ENCODE data around the gene SRD5A2.

SRD5A2 gene

GRCh38 chr2:31524592-31524991 lies 56.1 kb downstream of the SRD5A2 start:
- no peak for TF ChIP-seq CTCF (IDR thresholded peaks at IDR 0.05)
- H3K4me3 ChIP-seq = no peak overlapping the region
- DNase-seq (ENCODE audit: low spot score) = no peak
- H3K27ac ChIP-seq = no peak overlapping the region

GRCh38 chr2:31523871-31524492 lies 56.8 kb downstream of the SRD5A2 start:
- DNase-seq (ENCODE audit: low spot score) = no peak
- Histone ChIP-seq H3K4me3 (no peak overlapping the region), H3K27ac (no peak overlapping the region)
- TF ChIP-seq CTCF (IDR thresholded peaks at IDR 0.05) = peak; percentile 58

GRCh38 chr2:31522786-31523185 lies 58.0 kb downstream of the SRD5A2 start:
- DNase-seq (ENCODE audit: low spot score) = no peak
- no peak overlapping the region for H3K27ac ChIP-seq
- no peak for TF ChIP-seq CTCF (IDR thresholded peaks at IDR 0.05)
- no peak overlapping the region for H3K4me3 ChIP-seq

- DNase-seq (ENCODE audit: low spot score) = no peak
- no peak for TF ChIP-seq CTCF (IDR thresholded peaks at IDR 0.05)
- H3K4me3 ChIP-seq = no peak overlapping the region
- H3K27ac ChIP-seq = no peak overlapping the region
These were observed 63.1 kb downstream of the SRD5A2 start for GRCh38 chr2:31517442-31518203.

- no peak for DNase-seq (ENCODE audit: low spot score)
- H3K27ac ChIP-seq = no peak overlapping the region
- no peak for TF ChIP-seq CTCF (IDR thresholded peaks at IDR 0.05)
- H3K4me3 ChIP-seq = no peak overlapping the region
These were observed 65.2 kb downstream of the SRD5A2 start for GRCh38 chr2:31515586-31515985.

GRCh38 chr2:31513553-31513952 lies 67.2 kb downstream of the SRD5A2 start:
- no peak for TF ChIP-seq CTCF (IDR thresholded peaks at IDR 0.05)
- Histone ChIP-seq H3K4me3 (no peak overlapping the region), H3K27ac (no peak overlapping the region)
- no peak for DNase-seq (ENCODE audit: low spot score)

- no peak for TF ChIP-seq CTCF (IDR thresholded peaks at IDR 0.05)
- Histone ChIP-seq H3K4me3 (no peak overlapping the region), H3K27ac (no peak overlapping the region)
- DNase-seq (ENCODE audit: low spot score) = no peak
These were observed 69.4 kb downstream of the SRD5A2 start for GRCh38 chr2:31511376-31511775.
